ENCODE measurements around the gene WDR7.

WDR7 gene

DNA sequence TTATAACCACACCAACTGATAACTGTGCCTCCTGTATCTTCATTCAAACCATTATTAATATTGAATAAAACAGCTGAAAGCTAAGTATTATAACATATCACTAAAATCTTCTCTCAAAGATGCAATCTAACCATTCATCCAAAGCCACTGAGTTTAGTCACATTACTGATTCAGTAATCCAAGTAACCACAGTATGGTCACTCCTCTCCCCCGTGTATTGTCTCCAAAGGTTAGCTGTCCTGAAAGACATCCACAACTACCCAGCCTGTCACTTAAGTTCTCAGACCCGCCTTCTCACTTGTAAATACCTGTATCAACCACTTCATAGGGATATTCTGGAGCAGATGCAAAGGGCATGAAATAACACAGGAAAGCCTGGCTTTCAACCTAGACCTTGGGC lies 282.3 kb downstream of the WDR7 start:
- no peak overlapping the region for H3K9ac ChIP-seq (ENCODE audit: low read length in 5 of 5)
- H3K27ac ChIP-seq (ENCODE audit: low read depth, low read length), result no peak overlapping the region
- peaks cover 18 to 45% (median 23%) of the 10 kb centered on the region in 5 donors for H3K36me3 ChIP-seq (ENCODE audit: control insufficient read depth in 5 of 5, insufficient read depth in 5 of 5, low read length in 5 of 5)
- no peaks in the 10 kb centered on the region for H3K4me1 ChIP-seq (ENCODE audit: control insufficient read depth in 5 of 5, insufficient read depth in 5 of 5, low read length in 5 of 5)
- no peaks in the 10 kb centered on the region for H3K27me3 ChIP-seq (ENCODE audit: control insufficient read depth in 5 of 5, insufficient read depth in 4 of 5, low read length in 5 of 5)
- H3K4me3 ChIP-seq (ENCODE audit: low read depth in 1 of 5, low read length in 5 of 5), result no peak overlapping the region
- H3K9me3 ChIP-seq (ENCODE audit: control insufficient read depth in 5 of 5, low read length in 5 of 5), result no peaks in the 10 kb centered on the region

DNA sequence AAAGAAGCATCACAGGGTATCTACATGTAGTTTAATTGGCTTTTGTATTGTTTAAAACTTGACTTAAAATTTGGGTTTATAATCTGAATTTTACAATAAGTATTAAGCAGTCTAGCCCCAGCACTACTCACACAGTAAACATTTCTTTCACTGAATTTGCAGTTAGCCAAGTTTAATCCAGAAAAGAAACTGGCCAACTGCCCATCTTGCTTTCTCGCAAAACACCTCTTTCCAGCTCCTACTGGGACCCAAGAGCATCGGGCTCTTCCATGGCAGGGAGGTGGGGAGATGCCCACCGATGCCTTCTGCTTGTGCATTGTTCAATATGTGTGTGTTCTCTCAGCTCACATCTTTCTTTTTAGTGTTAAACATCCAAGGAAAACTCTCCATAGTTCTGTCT lies 283.0 kb downstream of the WDR7 start:
- no peak overlapping the region for H3K9ac ChIP-seq (ENCODE audit: low read length in 5 of 5)
- H3K9me3 ChIP-seq (ENCODE audit: control insufficient read depth in 5 of 5, low read length in 5 of 5), result no peaks in the 10 kb centered on the region
- H3K36me3 ChIP-seq (ENCODE audit: control insufficient read depth in 5 of 5, insufficient read depth in 5 of 5, low read length in 5 of 5), result peaks cover 18 to 45% (median 23%) of the 10 kb centered on the region in 5 donors
- H3K4me3 ChIP-seq (ENCODE audit: low read depth in 1 of 5, low read length in 5 of 5), result no peak overlapping the region
- no peaks in the 10 kb centered on the region for H3K4me1 ChIP-seq (ENCODE audit: control insufficient read depth in 5 of 5, insufficient read depth in 5 of 5, low read length in 5 of 5)
- H3K27me3 ChIP-seq (ENCODE audit: control insufficient read depth in 5 of 5, insufficient read depth in 4 of 5, low read length in 5 of 5), result no peaks in the 10 kb centered on the region
- H3K27ac ChIP-seq (ENCODE audit: low read depth, low read length), result no peak overlapping the region

DNA sequence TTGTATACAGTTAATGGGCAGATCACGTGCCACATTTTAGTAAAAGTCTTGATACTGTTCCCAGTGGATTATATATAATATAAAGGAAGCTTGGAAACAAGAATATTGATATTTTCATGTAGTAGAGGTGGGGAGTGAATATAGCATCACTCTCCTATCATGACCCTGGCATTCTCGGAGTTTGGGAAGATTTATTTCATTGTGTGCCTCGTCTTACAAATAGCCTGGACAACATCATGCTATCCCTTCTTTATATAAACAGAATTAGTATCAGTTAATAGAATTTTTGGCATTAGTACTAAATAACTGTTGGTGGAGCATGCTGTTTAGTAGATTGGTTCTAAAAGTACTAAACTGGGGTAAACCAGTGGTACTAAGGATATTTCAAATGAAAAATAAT lies 283.7 kb downstream of the WDR7 start:
- no peak overlapping the region for H3K4me3 ChIP-seq (ENCODE audit: low read depth in 1 of 5, low read length in 5 of 5)
- no peaks in the 10 kb centered on the region for H3K4me1 ChIP-seq (ENCODE audit: control insufficient read depth in 5 of 5, insufficient read depth in 5 of 5, low read length in 5 of 5)
- H3K27me3 ChIP-seq (ENCODE audit: control insufficient read depth in 5 of 5, insufficient read depth in 4 of 5, low read length in 5 of 5), result no peaks in the 10 kb centered on the region

DNA sequence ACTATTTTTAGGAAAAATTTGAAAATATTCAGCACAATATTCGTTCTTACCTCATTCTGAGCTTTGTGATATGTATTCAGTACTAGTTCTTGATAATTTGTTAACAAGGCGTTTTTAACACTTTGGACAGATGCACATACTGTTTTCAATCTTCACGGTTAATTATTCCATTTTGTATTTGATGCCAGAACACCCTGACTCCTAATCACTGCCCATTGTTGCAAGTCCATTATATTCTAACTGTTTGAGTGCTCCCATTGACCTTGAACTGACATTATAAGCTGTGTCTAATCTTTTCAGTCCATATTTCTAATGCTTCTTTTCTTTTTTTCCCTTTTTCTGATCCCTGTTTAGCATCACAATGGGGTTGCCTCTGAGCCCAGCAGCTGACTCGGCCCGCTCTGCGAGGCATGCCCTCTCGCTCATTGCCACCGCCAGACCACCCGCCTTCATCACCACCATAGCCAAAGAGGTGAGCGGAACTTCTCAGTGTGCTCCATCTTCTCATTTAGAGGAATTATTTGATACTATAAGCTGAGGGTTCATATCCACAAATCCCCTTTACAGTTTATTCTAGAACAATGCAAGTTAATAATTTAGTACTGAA lies 284.4 kb downstream of the WDR7 start:
- no peak overlapping the region for H3K27ac ChIP-seq (ENCODE audit: low read depth, low read length)
- H3K4me3 ChIP-seq (ENCODE audit: low read depth in 1 of 5, low read length in 5 of 5), result no peak overlapping the region
- peaks cover 18 to 37% (median 23%) of the 10 kb centered on the region in 5 donors for H3K36me3 ChIP-seq (ENCODE audit: control insufficient read depth in 5 of 5, insufficient read depth in 5 of 5, low read length in 5 of 5)
- no peak overlapping the region for H3K9ac ChIP-seq (ENCODE audit: low read length in 5 of 5)
- H3K4me1 ChIP-seq (ENCODE audit: control insufficient read depth in 5 of 5, insufficient read depth in 5 of 5, low read length in 5 of 5), result no peaks in the 10 kb centered on the region
- no peaks in the 10 kb centered on the region for H3K27me3 ChIP-seq (ENCODE audit: control insufficient read depth in 5 of 5, insufficient read depth in 4 of 5, low read length in 5 of 5)
- no peaks in the 10 kb centered on the region for H3K9me3 ChIP-seq (ENCODE audit: control insufficient read depth in 5 of 5, low read length in 5 of 5)

More for the DNA sequence above, 283.7 kb downstream of the WDR7 start:
- Histone ChIP-seq H3K9me3 (ENCODE audit: control insufficient read depth in 5 of 5, low read length in 5 of 5) (no peaks in the 10 kb centered on the region), H3K36me3 (ENCODE audit: control insufficient read depth in 5 of 5, insufficient read depth in 5 of 5, low read length in 5 of 5) (peaks cover 18 to 38% (median 23%) of the 10 kb centered on the region in 5 donors), H3K27ac (ENCODE audit: low read depth, low read length) (no peak overlapping the region), H3K9ac (ENCODE audit: low read length in 5 of 5) (no peak overlapping the region)

DNA sequence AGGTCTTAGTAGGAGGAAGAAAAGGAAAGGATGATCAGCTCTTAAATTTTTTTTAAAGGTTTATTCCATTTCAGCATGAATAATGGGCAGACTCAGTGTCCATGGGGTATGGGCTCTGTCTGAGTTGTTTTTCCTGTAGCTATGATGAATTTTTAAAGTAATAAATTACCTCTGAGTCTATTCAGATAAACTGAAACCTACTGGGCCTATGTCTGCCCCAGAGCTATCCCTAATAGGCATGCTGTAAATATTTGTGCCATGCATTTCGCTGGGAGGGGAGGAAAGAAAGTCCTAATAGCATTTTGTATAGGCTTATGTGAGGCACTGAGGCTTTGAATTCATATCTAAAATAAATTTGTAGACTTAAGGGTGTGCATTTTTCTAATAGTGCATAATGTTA lies 285.3 kb downstream of the WDR7 start:
- no peaks in the 10 kb centered on the region for H3K27me3 ChIP-seq (ENCODE audit: control insufficient read depth in 5 of 5, insufficient read depth in 4 of 5, low read length in 5 of 5)
- no peaks in the 10 kb centered on the region for H3K4me1 ChIP-seq (ENCODE audit: control insufficient read depth in 5 of 5, insufficient read depth in 5 of 5, low read length in 5 of 5)
- H3K4me3 ChIP-seq (ENCODE audit: low read depth in 1 of 5, low read length in 5 of 5), result no peak overlapping the region
- no peak overlapping the region for H3K27ac ChIP-seq (ENCODE audit: low read depth, low read length)
- peaks cover 18 to 33% (median 21%) of the 10 kb centered on the region in 5 donors for H3K36me3 ChIP-seq (ENCODE audit: control insufficient read depth in 5 of 5, insufficient read depth in 5 of 5, low read length in 5 of 5)
- H3K9me3 ChIP-seq (ENCODE audit: control insufficient read depth in 5 of 5, low read length in 5 of 5), result no peaks in the 10 kb centered on the region
- no peak overlapping the region for H3K9ac ChIP-seq (ENCODE audit: low read length in 5 of 5)

DNA sequence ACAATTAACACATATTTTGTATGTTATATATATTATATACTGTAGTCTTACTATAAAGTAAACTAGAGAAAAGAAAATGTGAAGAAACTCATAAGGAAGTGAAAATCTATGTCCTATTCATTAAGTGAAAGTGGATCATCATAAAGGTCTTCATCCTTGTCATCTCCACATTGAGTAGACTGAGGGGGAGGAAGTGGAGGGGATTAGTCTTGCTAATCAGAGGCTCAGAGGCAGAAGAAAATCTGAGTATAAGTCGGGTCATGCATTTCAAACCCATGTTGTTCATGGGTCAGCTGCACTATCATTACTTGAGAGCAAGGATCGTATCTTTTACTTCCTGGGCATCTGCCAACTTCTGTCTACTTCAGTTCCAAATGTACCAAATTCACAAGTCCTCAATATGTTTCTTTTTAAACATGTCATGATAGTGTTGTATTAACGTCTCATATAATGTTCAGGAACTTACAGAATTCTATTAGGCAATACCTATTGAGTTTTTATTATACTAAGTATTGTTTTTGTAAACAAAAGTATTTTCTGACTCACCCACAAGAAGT lies 286.8 kb downstream of the WDR7 start:
- no peak overlapping the region for H3K27ac ChIP-seq (ENCODE audit: low read depth, low read length)
- no peaks in the 10 kb centered on the region for H3K4me1 ChIP-seq (ENCODE audit: control insufficient read depth in 5 of 5, insufficient read depth in 5 of 5, low read length in 5 of 5)
- no peaks in the 10 kb centered on the region for H3K27me3 ChIP-seq (ENCODE audit: control insufficient read depth in 5 of 5, insufficient read depth in 4 of 5, low read length in 5 of 5)
- no peak overlapping the region for H3K4me3 ChIP-seq (ENCODE audit: low read depth in 1 of 5, low read length in 5 of 5)
- H3K9me3 ChIP-seq (ENCODE audit: control insufficient read depth in 5 of 5, low read length in 5 of 5), result no peaks in the 10 kb centered on the region
- peaks cover 14 to 26% (median 15%) of the 10 kb centered on the region in 5 donors for H3K36me3 ChIP-seq (ENCODE audit: control insufficient read depth in 5 of 5, insufficient read depth in 5 of 5, low read length in 5 of 5)
- H3K9ac ChIP-seq (ENCODE audit: low read length in 5 of 5), result no peak overlapping the region

DNA sequence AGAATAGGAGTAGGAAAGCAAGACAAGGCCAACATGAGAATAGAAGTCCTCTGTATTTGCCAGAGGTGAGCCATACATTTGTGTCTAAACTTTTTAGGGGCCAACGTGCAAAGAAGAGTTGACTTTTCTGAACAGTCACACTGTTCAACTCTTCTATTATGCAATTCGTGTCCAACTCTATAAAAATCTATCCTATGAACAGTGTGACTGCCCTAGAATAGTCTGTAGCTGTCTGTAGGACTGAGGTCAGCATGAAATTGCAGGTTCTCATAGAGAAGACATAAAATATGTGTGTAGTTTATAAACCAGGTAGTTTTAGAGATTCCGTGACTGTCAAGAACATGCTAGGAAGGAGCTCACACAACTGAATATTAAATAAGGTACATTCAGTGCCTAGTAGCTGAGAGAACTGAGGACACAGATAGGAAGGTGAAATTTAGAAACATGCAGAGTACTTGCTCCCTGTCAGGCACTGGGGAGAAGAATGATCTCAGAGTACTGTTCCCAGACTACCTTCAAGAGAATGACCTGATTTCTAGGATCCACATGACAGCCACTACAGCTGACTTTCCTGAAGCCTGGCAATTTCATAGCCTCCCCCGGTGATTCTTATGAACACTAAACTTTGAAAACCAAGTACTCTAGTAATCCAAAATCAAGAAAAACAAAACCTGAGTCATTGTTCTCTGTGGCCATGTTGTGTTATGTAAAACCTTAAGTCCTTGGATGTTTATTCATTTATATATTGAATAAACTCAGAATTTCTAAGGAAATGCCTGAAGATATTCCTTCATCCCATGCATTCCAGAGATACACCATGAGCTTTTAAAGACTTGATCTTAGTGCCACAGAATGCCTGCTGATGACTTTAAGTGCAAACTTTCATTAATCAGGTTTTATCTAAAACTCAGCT lies 294.3 kb downstream of the WDR7 start:
- H3K27ac ChIP-seq (ENCODE audit: low read depth, low read length), result no peak overlapping the region
- no peaks in the 10 kb centered on the region for H3K4me1 ChIP-seq (ENCODE audit: control insufficient read depth in 5 of 5, insufficient read depth in 5 of 5, low read length in 5 of 5)
- H3K4me3 ChIP-seq (ENCODE audit: low read depth in 1 of 5, low read length in 5 of 5), result no peak overlapping the region
- H3K9me3 ChIP-seq (ENCODE audit: control insufficient read depth in 5 of 5, low read length in 5 of 5), result no peaks in the 10 kb centered on the region
- H3K27me3 ChIP-seq (ENCODE audit: control insufficient read depth in 5 of 5, insufficient read depth in 4 of 5, low read length in 5 of 5), result no peaks in the 10 kb centered on the region
- H3K36me3 ChIP-seq (ENCODE audit: control insufficient read depth in 5 of 5, insufficient read depth in 5 of 5, low read length in 5 of 5), result peaks cover 0 to 9% (median 4%) of the 10 kb centered on the region in 5 donors
- no peak overlapping the region for H3K9ac ChIP-seq (ENCODE audit: low read length in 5 of 5)

DNA sequence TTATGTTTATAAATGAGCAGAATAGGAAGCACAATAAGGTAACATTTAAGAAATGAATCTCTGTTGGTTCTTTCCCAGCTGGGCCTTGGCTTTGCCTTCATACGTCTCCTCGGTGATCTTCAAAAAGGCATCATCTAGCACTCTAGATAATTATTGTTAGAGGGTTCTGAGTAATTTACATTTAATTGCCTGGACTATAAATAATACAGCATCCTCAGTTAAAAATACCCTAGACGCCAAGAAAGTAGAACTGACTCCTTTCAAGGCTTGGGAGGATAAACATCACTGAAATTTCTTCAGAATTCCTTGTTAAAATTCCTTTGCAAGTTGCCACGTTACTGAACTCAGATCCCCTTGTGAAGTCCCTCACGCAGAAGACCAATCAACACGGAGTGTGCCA lies 296.1 kb downstream of the WDR7 start:
- H3K4me3 ChIP-seq (ENCODE audit: low read depth in 1 of 5, low read length in 5 of 5), result no peak overlapping the region
- peaks cover 0 to 4% (median 3%) of the 10 kb centered on the region in 5 donors for H3K36me3 ChIP-seq (ENCODE audit: control insufficient read depth in 5 of 5, insufficient read depth in 5 of 5, low read length in 5 of 5)
- H3K9me3 ChIP-seq (ENCODE audit: control insufficient read depth in 5 of 5, low read length in 5 of 5), result no peaks in the 10 kb centered on the region
- H3K27ac ChIP-seq (ENCODE audit: low read depth, low read length), result no peak overlapping the region
- no peak overlapping the region for H3K9ac ChIP-seq (ENCODE audit: low read length in 5 of 5)
- no peaks in the 10 kb centered on the region for H3K4me1 ChIP-seq (ENCODE audit: control insufficient read depth in 5 of 5, insufficient read depth in 5 of 5, low read length in 5 of 5)
- H3K27me3 ChIP-seq (ENCODE audit: control insufficient read depth in 5 of 5, insufficient read depth in 4 of 5, low read length in 5 of 5), result no peaks in the 10 kb centered on the region

DNA sequence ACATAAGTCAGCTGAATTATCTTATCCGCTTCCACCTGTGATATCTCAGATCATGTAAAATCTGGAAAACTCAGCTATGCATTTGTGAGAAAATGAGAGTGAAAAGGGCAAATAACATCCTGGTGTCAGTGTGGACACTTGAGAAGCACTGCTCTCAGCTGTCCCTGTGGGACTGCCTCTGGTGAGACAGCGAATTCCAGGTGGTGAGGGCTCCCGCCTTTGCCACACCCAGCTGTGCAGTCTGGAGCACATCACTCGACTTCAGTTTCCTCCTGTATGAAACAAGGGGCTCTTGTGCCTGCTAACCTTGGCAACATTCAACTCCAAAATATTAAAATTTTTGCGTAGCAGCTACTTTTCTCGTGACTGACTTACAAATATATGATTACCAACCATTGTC lies 300.9 kb downstream of the WDR7 start:
- Histone ChIP-seq H3K36me3 (ENCODE audit: control insufficient read depth in 5 of 5, insufficient read depth in 5 of 5, low read length in 5 of 5) (peaks cover 3 to 7% (median 5%) of the 10 kb centered on the region in 5 donors), H3K27me3 (ENCODE audit: control insufficient read depth in 5 of 5, insufficient read depth in 4 of 5, low read length in 5 of 5) (no peaks in the 10 kb centered on the region), H3K27ac (ENCODE audit: low read depth, low read length) (no peak overlapping the region), H3K4me1 (ENCODE audit: control insufficient read depth in 5 of 5, insufficient read depth in 5 of 5, low read length in 5 of 5) (no peaks in the 10 kb centered on the region), H3K4me3 (ENCODE audit: low read depth in 1 of 5, low read length in 5 of 5) (no peak overlapping the region), H3K9me3 (ENCODE audit: control insufficient read depth in 5 of 5, low read length in 5 of 5) (no peaks in the 10 kb centered on the region), H3K9ac (ENCODE audit: low read length in 5 of 5) (no peak overlapping the region)
